ENCODE results near the gene LRRC74A.
A peak's percentile ranks its signal among the peaks of the same experiment; 100 is the strongest.

The LRRC74A gene

DNA sequence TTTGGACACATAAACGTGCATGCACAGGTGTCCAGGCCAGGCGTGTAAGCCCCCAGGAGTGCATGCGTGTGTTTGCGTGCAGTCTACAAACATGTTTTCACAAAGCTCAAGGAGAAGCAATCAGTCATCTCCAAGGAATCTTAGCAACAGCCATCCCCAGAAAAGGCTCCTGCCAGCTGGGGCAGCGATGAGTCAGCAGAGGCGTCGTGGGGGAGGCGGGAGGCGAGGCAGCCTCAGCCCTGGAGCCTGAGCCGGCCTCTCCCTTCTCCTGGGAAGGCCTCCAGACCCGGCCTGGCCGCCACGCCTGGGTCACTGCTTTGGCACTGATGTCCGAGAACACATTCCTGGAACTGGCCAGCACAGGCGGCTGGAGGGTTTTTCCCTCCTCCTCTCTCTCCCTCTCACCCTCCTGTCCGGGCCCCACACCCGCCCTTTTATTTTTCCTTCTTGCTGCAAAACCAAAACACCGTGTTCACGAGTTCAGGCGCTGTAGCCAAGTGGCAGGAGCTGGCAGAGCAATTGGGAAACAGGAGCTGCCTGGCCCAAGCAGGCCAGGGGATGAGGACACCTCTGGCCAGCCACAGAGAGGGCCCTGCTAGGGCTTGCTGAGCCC is 92.7 kb downstream of the LRRC74A start:
- peak; percentile 79 for ATAC-seq
- TF ChIP-seq ISL1 (CRISPR knock-in tag; IDR thresholded peaks at IDR 0.05), result peak; percentile 17; the same call in 1 of the 2 replicates
- TF ChIP-seq ZNF565 (CRISPR knock-in tag; conservative IDR thresholded peaks at IDR 0.05; ENCODE audit: low read depth), result no peak
- TF ChIP-seq, protein P1, sequence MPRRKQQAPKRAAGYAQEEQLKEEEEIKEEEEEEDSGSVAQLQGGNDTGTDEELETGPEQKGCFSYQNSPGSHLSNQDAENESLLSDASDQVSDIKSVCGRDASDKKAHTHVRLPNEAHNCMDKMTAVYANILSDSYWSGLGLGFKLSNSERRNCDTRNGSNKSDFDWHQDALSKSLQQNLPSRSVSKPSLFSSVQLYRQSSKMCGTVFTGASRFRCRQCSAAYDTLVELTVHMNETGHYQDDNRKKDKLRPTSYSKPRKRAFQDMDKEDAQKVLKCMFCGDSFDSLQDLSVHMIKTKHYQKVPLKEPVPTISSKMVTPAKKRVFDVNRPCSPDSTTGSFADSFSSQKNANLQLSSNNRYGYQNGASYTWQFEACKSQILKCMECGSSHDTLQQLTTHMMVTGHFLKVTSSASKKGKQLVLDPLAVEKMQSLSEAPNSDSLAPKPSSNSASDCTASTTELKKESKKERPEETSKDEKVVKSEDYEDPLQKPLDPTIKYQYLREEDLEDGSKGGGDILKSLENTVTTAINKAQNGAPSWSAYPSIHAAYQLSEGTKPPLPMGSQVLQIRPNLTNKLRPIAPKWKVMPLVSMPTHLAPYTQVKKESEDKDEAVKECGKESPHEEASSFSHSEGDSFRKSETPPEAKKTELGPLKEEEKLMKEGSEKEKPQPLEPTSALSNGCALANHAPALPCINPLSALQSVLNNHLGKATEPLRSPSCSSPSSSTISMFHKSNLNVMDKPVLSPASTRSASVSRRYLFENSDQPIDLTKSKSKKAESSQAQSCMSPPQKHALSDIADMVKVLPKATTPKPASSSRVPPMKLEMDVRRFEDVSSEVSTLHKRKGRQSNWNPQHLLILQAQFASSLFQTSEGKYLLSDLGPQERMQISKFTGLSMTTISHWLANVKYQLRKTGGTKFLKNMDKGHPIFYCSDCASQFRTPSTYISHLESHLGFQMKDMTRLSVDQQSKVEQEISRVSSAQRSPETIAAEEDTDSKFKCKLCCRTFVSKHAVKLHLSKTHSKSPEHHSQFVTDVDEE (CRISPR knock-in tag; IDR thresholded peaks at IDR 0.05), result peak; percentile 85
- peak; percentile 50 for TF ChIP-seq ZFP3 (CRISPR knock-in tag; IDR thresholded peaks at IDR 0.05)
- TF ChIP-seq SNAI2 (CRISPR knock-in tag; IDR thresholded peaks at IDR 0.05), result 0 out of 2 replicates have a peak, but pooled peaks have one; percentile 41
- no peak for TF ChIP-seq BACH2 (CRISPR knock-in tag; IDR thresholded peaks at IDR 0.05; ENCODE audit: borderline replicate concordance)

Data from SK-N-SH treated with all-trans-retinoic acid at 6 μM for 48 hours (cell line).